Esophagus muscularis mucosa (tissue), 4 donors: Measurements from ENCODE around the gene SLC25A41. TPM values are rescaled to one million over a fixed set of nuclear protein-coding genes. Genes with fewer than 3 reads are reported as not detected.
A peak's percentile ranks its signal among the peaks of the same experiment; 100 is the strongest.

Experiments
- DNase-seq: peaks from one replicate; pipeline ENCODE4 v3.0.0-alpha.2; 2017; ENCODE audit errors: extremely low spot score
- H3K27ac ChIP-seq, 4 donors: fragments of 200-600 bp; sonication (generic); replicated peaks in 1 of 4; 1 replicate in 3 of 4; 2 replicates in 1 of 4; pipeline ENCODE4 v1.5.1; 2016 to 2019; ENCODE audit warnings: mild to moderate bottlenecking in 1 of 4
- H3K27me3 ChIP-seq, 4 donors: fragments of 200-600 bp; sonication (generic); one replicate each; pipeline versions ENCODE4 v1.5.1 to v1.6.0; 2016 to 2019
- H3K36me3 ChIP-seq, 4 donors: fragments of 200-600 bp; sonication (generic); one replicate each; pipeline ENCODE4 v1.5.1; 2016 to 2019
- H3K4me1 ChIP-seq, 4 donors: fragments of 200-600 bp; sonication (generic); one replicate each; pipeline ENCODE4 v1.5.1; 2016 to 2019
- H3K4me3 ChIP-seq, 4 donors: fragments of 200-600 bp; sonication (generic); 1 replicate in 2 of 4; 2 replicates in 2 of 4; pipeline ENCODE4 v1.5.1; 2016 to 2019; ENCODE audit warnings: mild to moderate bottlenecking in 4 of 4, moderate library complexity in 1 of 4
- H3K9me3 ChIP-seq, 4 donors: fragments of 200-600 bp; sonication (generic); 1 replicate in 3 of 4; 2 replicates in 1 of 4; pipeline ENCODE4 v1.5.1; 2016 to 2019
- EP300 ChIP-seq: sonication (generic); formaldehyde crosslinking; IDR thresholded peaks from one replicate; pipeline ENCODE4 v1.6.1; 2017; ENCODE audit warnings: antibody characterized with exemption
- POLR2A ChIP-seq: fragments of 450-650 bp; IDR thresholded peaks from one replicate; pipeline ENCODE4 v1.6.1; 2017; ENCODE audit warnings: antibody characterized with exemption, moderate library complexity, mild to moderate bottlenecking, low read depth
- POLR2AphosphoS5 ChIP-seq, 2 donors: sonication (generic); formaldehyde crosslinking; IDR thresholded peaks; one replicate each; pipeline ENCODE4 v1.6.1; 2017; ENCODE audit warnings: antibody characterized with exemption in 2 of 2
- WGBS: methylation state at CpG from one replicate; pipeline ENCODE4 v1.1.5; 2018; 5-methylcytosine and 5-hydroxymethylcytosine counted together
- intact Hi-C: fragments of 100-400 bp; cut with DNase I; formaldehyde crosslinking; loops from one replicate; pipeline ENCODE4 v1.15.1; 2023
- total RNA-seq, 4 donors: library from RNA; depleted of rRNA; stranded (reverse); fragments of >200 nt; gene quantifications; one replicate each; pipeline versions ENCODE4 v1.1.0 to v1.2.1, GENCODE V29; 2016
- TF ChIP-seq, protein P1 (sequence below), 3 experiments: fragments of 200-600 bp in 2 of 3; fragments of 450-650 bp in 1 of 3; sonication (generic) in 2 of 3; IDR thresholded peaks; one replicate each; pipeline ENCODE4 v1.5.1; 2017 to 2019; ENCODE audit warnings: antibody characterized with exemption in 3 of 3, mild to moderate bottlenecking in 2 of 3, moderate library complexity in 1 of 3

Gene SLC25A41
- total RNA-seq, 4 donors from 2014 or later: 0.32 to 2.4 (median 0.66) TPM; not detected in 1

DNA sequence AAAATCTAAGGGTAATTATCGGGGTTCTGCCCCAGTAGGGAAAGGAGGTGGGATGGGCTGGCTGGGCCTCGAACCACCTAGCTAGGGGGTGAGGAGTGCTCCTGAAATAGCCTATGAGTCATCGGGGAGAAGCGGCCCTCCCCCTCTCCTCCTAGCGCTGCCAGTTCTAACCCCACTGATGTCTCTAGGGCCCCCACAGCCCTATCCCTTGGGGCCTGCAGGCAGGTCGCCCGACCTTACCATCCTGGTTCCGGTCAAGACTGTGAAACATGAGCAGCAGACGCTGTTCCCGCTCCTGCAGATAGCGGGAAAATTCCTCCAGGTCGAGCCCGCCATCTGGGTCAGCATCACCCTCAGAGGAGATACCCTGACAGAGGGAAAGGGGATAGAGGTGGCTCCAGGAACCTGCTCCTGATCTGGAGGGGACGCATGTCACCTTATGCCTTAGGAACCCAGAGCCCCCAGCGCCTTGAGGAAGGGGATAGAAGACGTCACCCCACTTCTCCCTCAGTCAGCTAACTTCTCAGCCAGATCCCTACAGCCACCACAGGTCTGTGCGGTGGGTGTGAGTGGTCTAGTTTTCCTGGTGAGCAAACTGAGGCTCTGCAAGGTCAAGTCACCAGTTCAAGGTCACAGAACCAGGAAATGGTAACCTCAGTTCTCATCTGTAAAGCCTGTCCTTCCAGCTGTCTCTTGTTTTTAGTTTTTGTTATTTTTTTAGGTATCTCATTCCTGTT is 24.6 kb upstream of the SLC25A41 start:
- peak overlapping the region; percentile 66 to 97 (median 90) for H3K4me3 ChIP-seq
- peaks cover 0 to 10% (median 0%) of the 10 kb centered on the region in 4 donors for H3K27me3 ChIP-seq
- H3K9me3 ChIP-seq: peaks cover 0 to 13% (median 11%) of the 10 kb centered on the region in 4 donors
- WGBS: 72% methylated on average over 16 of the region's 17 CpGs
- no peak for TF ChIP-seq EP300
- TF ChIP-seq POLR2AphosphoS5 (IDR thresholded peaks at IDR 0.05): no peak
- no peak for TF ChIP-seq POLR2A
- TF ChIP-seq, protein P1, sequence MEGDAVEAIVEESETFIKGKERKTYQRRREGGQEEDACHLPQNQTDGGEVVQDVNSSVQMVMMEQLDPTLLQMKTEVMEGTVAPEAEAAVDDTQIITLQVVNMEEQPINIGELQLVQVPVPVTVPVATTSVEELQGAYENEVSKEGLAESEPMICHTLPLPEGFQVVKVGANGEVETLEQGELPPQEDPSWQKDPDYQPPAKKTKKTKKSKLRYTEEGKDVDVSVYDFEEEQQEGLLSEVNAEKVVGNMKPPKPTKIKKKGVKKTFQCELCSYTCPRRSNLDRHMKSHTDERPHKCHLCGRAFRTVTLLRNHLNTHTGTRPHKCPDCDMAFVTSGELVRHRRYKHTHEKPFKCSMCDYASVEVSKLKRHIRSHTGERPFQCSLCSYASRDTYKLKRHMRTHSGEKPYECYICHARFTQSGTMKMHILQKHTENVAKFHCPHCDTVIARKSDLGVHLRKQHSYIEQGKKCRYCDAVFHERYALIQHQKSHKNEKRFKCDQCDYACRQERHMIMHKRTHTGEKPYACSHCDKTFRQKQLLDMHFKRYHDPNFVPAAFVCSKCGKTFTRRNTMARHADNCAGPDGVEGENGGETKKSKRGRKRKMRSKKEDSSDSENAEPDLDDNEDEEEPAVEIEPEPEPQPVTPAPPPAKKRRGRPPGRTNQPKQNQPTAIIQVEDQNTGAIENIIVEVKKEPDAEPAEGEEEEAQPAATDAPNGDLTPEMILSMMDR (IDR thresholded peaks at IDR 0.05): no peak
- intact Hi-C loops: no loop called here
- DNase-seq: no peak
- peaks cover 22 to 44% (median 35%) of the 10 kb centered on the region in 4 donors for H3K36me3 ChIP-seq
- peaks cover 11 to 28% (median 24%) of the 10 kb centered on the region in 4 donors for H3K4me1 ChIP-seq
- H3K27ac ChIP-seq: peak overlapping the region; percentile 74 to 91 (median 88)

- TF ChIP-seq EP300: no peak
- TF ChIP-seq POLR2A: no peak
- TF ChIP-seq, protein P1 (IDR thresholded peaks at IDR 0.05): no peak
- no peak for TF ChIP-seq POLR2AphosphoS5 (IDR thresholded peaks at IDR 0.05)
- WGBS: 99% methylated on average over 14 of the region's 15 CpGs
- peaks cover 0 to 13% (median 11%) of the 10 kb centered on the region in 4 donors for H3K9me3 ChIP-seq
- peaks cover 11 to 28% (median 24%) of the 10 kb centered on the region in 4 donors for H3K4me1 ChIP-seq
- intact Hi-C loops: no loop called here
- H3K4me3 ChIP-seq: no peak overlapping the region
- no peak for DNase-seq
- H3K36me3 ChIP-seq: peaks cover 34 to 64% (median 53%) of the 10 kb centered on the region in 4 donors
- no peaks in the 10 kb centered on the region for H3K27me3 ChIP-seq
- no peak overlapping the region for H3K27ac ChIP-seq
Measured at GRCh38 chr19:6455924-6456323, 22.4 kb upstream of the SLC25A41 start.

DNA sequence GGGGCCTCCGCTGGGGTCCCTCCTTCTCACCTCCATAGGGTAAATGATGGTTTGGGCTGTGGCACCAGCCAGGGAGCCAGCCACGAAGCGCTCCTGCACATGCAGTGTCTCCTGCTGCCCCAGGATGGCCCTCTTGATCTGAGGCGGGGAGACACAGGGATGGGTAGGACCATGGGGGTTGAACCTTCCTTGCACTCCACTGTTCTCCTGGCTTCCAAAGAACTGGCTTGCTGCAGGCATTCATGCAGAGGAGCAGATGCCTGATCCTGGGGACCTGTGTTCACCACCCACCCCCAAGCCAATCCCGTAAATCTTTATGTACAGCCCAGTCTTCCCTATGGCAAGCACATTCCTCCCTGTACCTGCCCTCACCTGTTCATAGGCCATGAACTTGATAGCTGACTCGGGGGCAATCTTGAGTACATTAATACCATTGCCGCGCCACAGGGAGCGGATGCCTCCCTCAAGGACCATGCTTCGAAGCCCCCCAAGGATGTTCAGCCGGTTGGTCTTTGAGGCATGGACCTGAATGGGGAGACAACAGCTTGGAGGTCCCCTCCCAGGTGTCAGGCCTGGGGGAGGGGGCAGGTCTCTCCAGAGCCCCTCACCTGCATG is 20.5 kb upstream of the SLC25A41 start:
- Histone ChIP-seq H3K4me3 (no peak overlapping the region), H3K9me3 (peaks cover 0 to 13% (median 11%) of the 10 kb centered on the region in 4 donors), H3K4me1 (peaks cover 11 to 15% (median 15%) of the 10 kb centered on the region in 4 donors), H3K36me3 (peaks cover 34 to 83% (median 57%) of the 10 kb centered on the region in 4 donors), H3K27ac (no peak overlapping the region), H3K27me3 (no peaks in the 10 kb centered on the region)
- WGBS: 98% methylated on average over 8 of the region's 11 CpGs
- DNase-seq: no peak
- intact Hi-C loops: no loop called here
- TF ChIP-seq EP300: no peak
- TF ChIP-seq, protein P1 (IDR thresholded peaks at IDR 0.05): no peak

- 100% methylated on average over 2 of the region's 2 CpGs for WGBS
- no peak for DNase-seq
- H3K9me3 ChIP-seq: peaks cover 0 to 13% (median 11%) of the 10 kb centered on the region in 4 donors
- no peak overlapping the region for H3K4me3 ChIP-seq
- H3K36me3 ChIP-seq: peaks cover 34 to 93% (median 57%) of the 10 kb centered on the region in 4 donors
- no peaks in the 10 kb centered on the region for H3K27me3 ChIP-seq
- intact Hi-C loops: no loop called here
- TF ChIP-seq, protein P1 (IDR thresholded peaks at IDR 0.05): no peak
- TF ChIP-seq EP300 (no peak), POLR2A (no peak), POLR2AphosphoS5 (IDR thresholded peaks at IDR 0.05) (no peak)
- H3K27ac ChIP-seq: no peak overlapping the region
- H3K4me1 ChIP-seq: peaks cover 2 to 4% (median 3%) of the 10 kb centered on the region in 4 donors
Measured at GRCh38 chr19:6452899-6453298, 19.3 kb upstream of the SLC25A41 start.
